Lower leg skin (tissue), 4 donors: ENCODE measurements around the gene HMGB4. TPM values are rescaled to one million over a fixed set of nuclear protein-coding genes. Genes with fewer than 3 reads are reported as not detected.

Source experiments
- DNase-seq, 2 donors: peaks; one replicate each; pipeline ENCODE4 v3.0.0-alpha.2; 2019; ENCODE audit warnings: low spot score in 2 of 2
- H3K4me3 ChIP-seq: fragments of 200-600 bp; sonication (generic); 2 replicates; pipeline ENCODE4 v1.5.1; 2017; ENCODE audit warnings: mild to moderate bottlenecking, low read depth; ENCODE audit not compliant: poor library complexity, severe bottlenecking
- POLR2A ChIP-seq, 2 donors: fragments of 450-650 bp; IDR thresholded peaks; one replicate each; pipeline ENCODE4 v1.6.1; 2016 to 2017; ENCODE audit warnings: antibody characterized with exemption in 2 of 2, mild to moderate bottlenecking in 1 of 2, moderate library complexity in 1 of 2
- WGBS, 2 donors: methylation state at CpG; one replicate each; pipeline ENCODE4 v1.1.5; 2018; 5-methylcytosine and 5-hydroxymethylcytosine counted together
- intact Hi-C: fragments of 100-400 bp; cut with DNase I; formaldehyde crosslinking; loops from one replicate; pipeline ENCODE4 v1.15.0; 2023; ENCODE audit warnings: low total_unique reads
- total RNA-seq, 4 donors: library from RNA; depleted of rRNA; stranded (reverse); fragments of >200 nt; gene quantifications; one replicate each; pipeline ENCODE4 v1.1.0, GENCODE V29; 2016
- TF ChIP-seq, protein P1 (sequence below), 3 donors: fragments of 450-650 bp; IDR thresholded peaks; one replicate each; pipeline ENCODE4 v1.5.1; 2016; ENCODE audit warnings: antibody characterized with exemption in 3 of 3, mild to moderate bottlenecking in 3 of 3, moderate library complexity in 2 of 3

The HMGB4 gene
- total RNA-seq, 4 donors from 2014 or later: not detected

DNA sequence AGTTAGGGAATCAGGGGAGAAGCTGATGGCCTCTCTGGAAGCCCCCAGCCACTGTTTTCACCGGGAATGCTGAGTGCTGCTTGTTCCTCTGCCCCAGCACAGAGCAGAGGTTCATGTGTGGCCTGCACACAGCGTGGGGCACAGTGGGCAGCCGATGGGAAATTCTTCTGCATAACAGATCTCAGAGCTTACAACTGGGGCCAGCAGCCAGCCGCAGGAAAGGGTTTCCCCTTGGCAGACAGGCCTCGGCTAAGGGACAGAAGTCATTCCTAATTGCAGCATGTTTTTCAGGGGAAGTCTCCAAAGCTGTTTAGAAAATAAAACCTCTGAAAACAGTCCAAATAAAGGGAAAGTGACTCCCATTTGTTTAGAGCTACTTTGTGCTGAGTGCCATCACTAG, 22.6 kb downstream of the HMGB4 start:
- WGBS, 2 donors: 35 to 40% methylated on average over 5 of the region's 5 CpGs
- DNase-seq: no peak

DNA sequence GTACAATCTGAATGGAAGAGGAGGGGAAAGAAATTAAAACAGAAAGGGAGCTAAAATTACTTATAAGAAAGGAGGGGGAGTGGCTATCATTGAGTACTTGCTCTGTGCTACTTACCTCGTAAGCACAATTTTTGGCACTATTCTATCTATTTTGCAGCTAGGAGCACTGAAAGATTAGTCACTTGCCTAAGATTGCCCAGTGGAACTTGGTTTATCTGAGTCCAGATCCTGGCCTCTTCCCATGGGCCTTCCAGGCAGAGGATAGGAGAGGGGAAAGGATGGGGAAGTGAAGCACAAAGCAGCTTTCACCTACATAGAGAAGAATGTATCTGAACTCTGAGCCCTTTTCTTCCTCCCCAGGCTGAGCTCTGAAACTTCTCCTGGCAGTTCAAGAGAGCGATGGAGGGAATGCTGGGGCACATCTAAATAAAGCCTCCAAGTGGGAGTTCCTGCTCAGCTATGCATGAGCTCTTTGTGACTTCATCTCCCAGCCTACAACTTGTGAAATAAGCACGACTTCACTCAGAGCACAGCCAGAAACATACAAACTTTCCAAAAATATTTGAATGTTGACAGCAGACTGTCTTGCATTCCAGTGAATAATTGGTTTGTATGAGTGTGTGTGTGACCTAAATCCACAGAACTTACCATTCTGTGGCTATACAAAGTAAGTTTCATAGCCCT, 29.4 kb downstream of the HMGB4 start:
- intact Hi-C loops: no loop called here
- TF ChIP-seq, protein P1, sequence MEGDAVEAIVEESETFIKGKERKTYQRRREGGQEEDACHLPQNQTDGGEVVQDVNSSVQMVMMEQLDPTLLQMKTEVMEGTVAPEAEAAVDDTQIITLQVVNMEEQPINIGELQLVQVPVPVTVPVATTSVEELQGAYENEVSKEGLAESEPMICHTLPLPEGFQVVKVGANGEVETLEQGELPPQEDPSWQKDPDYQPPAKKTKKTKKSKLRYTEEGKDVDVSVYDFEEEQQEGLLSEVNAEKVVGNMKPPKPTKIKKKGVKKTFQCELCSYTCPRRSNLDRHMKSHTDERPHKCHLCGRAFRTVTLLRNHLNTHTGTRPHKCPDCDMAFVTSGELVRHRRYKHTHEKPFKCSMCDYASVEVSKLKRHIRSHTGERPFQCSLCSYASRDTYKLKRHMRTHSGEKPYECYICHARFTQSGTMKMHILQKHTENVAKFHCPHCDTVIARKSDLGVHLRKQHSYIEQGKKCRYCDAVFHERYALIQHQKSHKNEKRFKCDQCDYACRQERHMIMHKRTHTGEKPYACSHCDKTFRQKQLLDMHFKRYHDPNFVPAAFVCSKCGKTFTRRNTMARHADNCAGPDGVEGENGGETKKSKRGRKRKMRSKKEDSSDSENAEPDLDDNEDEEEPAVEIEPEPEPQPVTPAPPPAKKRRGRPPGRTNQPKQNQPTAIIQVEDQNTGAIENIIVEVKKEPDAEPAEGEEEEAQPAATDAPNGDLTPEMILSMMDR (IDR thresholded peaks at IDR 0.05): no peak
- no peak for TF ChIP-seq POLR2A (IDR thresholded peaks at IDR 0.05)
- DNase-seq: peak; percentile 18 to 37
- 40 to 45% methylated on average over 3 of the region's 3 CpGs for WGBS, 2 donors
- no peak overlapping the region for H3K4me3 ChIP-seq

More for the DNA sequence above, 22.6 kb downstream of the HMGB4 start:
- intact Hi-C loops: no loop called here
- TF ChIP-seq, protein P1 (IDR thresholded peaks at IDR 0.05): no peak
- no peak for TF ChIP-seq POLR2A (IDR thresholded peaks at IDR 0.05)
- no peak overlapping the region for H3K4me3 ChIP-seq

DNA sequence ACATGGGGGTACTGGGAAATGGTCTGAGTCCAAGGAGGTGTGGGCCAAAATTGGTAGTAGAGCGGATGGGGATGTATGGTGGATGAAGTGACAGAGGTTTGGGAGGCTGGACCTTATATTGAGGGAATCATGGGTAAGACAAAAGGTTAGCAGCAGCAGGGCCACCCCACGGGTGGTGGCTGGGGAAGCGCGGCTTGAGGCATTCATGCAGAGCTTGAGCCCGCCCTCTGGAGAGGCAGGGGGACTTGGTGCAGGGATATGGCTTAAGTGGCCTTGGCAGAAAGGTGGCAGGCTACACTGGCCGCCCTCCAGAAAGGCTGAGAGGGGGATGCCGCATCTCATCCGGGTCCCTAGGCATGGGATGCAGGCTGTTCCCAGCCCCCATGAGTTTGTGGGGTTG, 31.5 kb downstream of the HMGB4 start:
- WGBS, 2 donors: 86 to 89% methylated on average over 8 of the region's 8 CpGs
- intact Hi-C loops: no loop called here
- no peak for DNase-seq
- no peak for TF ChIP-seq POLR2A (IDR thresholded peaks at IDR 0.05)
- TF ChIP-seq, protein P1 (IDR thresholded peaks at IDR 0.05): no peak
- no peak overlapping the region for H3K4me3 ChIP-seq

DNA sequence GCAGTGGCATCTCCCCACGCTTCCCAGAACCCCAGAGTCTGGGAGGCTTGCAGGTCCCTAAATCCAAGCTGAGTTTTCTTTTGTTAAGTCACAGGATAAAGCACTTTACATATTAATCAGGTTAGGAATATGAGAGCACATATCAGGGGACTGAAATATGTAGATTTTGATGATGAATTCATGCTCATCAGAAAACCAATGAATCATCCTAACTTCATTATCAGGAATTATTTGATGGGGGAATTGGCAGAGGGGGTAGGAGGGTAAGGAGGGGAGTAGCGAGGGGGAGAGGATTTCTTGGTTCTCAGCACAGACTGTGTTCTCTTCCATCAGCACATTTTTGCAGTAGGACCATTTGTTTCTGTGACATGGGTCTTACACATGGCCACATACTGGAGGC, 32.1 kb downstream of the HMGB4 start:
- DNase-seq: no peak
- TF ChIP-seq POLR2A (IDR thresholded peaks at IDR 0.05): no peak
- TF ChIP-seq, protein P1 (IDR thresholded peaks at IDR 0.05): no peak
- no peak overlapping the region for H3K4me3 ChIP-seq
- intact Hi-C loops: no loop called here
- 95 to 100% methylated on average over 2 of the region's 2 CpGs for WGBS, 2 donors

DNA sequence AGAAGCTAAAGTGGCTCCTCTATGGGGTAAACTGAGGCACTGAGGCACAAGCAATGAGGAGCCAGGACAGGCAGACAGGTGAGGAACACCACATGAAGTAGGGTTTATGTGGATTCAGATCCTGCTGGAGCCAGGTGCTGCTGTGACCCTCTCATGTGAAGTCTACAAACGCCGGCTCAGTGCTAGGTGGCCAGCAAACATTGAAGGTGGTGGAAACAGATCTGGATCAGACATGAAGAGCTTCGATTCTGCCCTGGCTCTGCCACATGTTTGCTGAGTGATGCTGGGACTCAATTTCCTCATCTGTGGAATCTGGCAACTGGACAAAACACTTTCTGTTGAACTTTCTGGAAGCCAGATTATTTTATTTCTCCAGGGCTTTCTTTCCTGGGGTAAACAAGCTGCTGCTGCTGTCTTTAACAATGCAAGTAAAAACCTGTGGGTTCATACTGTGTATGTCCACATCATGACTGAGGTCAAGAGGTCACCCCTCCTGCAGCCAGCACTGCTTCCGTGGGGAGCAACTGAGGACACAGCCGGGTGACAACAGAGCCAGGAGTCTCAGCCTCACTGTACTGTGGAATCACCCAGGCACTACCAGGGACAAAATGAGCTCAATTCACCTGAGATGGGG, 33.3 kb downstream of the HMGB4 start:
- TF ChIP-seq, protein P1 (IDR thresholded peaks at IDR 0.05): no peak
- TF ChIP-seq POLR2A (IDR thresholded peaks at IDR 0.05): no peak
- H3K4me3 ChIP-seq: no peak overlapping the region
- DNase-seq: no peak
- WGBS, 2 donors: 62 to 76% methylated on average over 5 of the region's 5 CpGs
- intact Hi-C loops: no loop called here
